GM19240 (cell line): ENCODE measurements around the gene MRPL17.

Experiments used
- DNase-seq: peaks from one replicate; pipeline ENCODE4 v3.0.0; 2011; ENCODE audit warnings: low spot score; ENCODE audit not compliant: insufficient read length

Gene MRPL17

DNA sequence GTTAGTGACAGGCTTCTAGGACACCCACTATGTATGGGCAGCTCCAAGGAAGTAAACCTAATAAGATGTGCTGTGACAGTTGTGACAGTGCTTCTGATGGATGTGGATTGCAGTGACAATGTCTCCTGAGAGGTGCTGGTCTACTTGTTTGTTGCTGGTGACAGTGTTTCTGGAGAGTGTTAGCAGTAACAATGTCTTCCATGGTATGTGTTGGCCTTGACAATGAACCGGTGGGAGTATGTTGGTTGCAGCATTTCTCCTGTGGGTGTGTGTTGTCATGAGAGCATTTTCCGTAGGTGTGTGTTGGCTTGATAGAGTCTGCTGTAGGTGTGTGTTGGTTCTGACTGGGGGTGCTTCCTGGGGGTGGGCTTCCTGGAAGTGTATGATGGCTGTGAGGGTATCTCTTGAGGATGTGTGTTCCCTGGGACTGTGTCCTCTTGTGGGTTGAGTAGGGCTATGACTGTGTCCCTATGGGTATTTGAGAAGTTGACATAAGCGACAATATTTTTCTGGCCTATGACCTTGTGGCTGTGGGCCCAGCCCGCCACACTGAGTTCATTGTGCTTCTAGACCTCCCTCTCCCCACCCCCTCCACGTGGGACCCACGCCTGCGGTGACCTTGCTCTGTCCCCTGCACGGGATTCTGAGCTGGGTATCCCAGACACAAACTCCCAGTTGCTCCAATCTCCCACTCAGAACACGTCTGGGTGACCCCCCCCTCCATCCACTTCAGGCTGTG lies 28.7 kb downstream of the MRPL17 start:
- no peak for DNase-seq

DNA sequence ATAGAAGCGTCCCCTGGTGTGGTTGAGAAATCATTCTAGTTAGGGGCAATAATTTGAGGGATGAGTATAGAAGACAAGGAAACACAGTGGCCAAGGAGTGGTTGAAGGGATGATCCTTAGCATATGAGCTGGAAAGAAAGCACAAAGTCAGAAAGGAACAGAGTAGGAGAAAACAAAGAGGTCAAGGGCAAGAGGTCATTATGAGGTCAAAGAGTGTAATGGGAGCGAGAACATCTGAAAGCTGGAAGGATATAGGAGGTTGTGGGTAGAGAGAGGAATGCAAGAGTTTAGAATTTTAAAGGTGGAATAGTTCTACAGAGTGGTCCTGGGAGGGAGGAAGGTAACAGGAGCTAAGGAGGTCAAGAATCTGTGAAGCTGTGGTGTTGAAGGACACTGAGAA lies 29.5 kb downstream of the MRPL17 start:
- DNase-seq = no peak

DNA sequence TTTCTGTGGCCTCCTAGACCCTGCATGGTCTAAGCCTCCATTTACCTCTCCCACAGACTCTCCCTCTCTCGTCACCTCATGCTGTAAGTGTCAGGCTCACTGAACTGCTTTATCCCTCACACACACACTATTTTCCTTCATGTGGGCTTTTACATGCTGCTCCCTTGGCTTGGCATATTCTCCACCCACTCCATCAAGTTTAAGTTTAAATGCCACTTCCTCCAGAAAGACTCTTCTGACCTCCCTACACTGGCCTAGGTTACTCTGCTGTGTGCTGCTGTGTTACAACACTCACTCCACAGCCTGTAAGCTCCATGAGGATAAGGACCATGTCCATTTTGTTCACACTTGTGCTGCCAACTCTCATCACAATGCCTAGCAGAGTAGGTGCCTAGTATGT lies 30.0 kb downstream of the MRPL17 start:
- DNase-seq = no peak

DNA sequence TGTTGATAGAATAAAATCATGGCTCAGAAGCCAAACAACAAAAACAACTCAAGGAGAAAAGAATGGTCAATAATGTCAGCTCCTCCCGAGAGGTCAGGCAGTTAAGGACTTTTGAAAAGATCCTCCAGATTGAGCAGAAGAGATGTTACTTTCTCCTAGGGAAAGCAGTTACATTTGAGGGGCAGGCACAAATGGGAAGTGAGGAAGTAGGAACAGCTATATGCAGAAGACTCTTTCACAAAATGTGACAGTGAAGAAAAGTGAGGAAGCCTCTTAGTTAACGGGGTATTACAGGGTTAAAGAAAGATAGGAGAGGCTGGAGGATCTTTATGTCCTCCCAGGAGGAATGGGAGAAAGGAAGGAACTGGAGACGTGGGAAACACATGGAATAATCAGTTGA lies 31.0 kb downstream of the MRPL17 start:
- no peak for DNase-seq

DNA sequence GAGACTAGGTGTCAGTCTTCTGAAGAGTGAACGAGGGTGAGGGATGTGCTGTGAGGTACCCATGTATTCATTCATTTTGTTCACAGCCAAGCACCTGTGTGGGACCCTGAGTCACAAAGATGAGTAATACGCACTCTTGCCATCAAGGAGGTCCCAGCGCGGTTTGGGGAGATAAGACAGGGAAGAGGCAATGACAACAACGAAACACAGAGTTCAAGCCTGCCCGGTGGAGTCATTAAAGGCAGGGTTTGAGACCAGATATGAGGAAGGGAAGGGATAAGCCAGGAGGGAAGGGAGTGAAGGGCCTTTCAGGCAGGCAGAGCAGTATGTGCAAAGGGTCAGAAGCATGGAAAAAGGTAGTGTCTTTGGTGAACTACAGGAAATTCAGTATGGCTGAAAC lies 32.2 kb downstream of the MRPL17 start:
- no peak for DNase-seq

DNA sequence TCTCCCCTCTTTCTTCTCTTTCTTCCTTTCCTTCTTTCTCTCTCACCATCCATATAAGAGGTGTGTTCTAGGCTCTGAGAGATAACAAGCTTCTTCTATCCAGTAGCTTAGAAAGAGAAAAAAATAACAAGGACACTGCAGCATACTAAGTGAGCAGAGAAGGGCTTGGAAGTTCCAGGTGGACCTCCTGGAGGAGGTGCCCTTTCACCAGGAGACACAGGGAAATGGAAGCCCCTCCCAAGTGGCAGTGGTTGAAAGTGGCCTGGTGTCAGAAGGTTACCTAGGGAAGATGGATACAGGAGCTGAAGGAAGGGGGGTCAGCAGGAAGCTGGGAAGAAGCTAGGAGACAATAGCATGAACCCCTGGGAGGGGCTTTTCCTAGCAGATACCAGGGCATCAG lies 33.0 kb downstream of the MRPL17 start:
- DNase-seq = no peak

DNA sequence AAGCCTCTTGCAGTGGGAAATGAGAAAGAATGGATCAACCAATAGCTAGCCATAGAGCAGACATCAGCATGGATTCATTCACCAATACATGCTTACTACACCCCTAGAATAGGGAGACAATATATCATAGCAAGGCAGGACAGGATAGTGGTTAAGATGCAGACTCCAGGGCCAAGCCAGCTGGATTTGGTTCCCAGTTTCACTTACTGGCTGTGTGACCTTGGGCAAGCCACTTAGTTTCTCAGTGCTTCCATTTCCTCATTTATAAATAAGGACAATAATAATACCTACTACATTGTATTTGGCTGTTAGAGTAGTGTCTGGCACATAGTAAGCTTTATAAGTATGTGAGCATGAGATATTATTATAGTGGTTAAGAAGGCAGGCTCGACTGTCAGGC lies 34.6 kb downstream of the MRPL17 start:
- no peak for DNase-seq

DNA sequence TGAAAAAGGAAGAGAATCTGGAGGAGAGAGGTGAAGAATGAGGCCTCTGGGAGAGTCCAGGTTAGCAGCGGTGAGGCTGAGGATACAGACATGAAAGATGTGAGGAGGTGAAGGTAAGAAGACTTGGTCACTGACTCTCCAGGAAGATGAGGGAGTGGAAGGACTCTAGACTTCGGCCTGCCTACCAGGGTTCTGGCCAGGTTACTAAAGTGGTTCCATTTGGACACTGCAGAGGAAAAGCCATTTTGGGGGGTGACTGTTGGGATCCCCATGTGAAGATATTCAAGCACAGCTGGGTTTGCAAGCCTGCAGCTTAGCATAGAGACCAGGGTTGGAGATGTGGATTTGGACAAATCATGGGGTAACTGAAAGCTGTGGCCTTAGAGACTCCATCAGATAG lies 35.3 kb downstream of the MRPL17 start:
- DNase-seq = no peak

DNA sequence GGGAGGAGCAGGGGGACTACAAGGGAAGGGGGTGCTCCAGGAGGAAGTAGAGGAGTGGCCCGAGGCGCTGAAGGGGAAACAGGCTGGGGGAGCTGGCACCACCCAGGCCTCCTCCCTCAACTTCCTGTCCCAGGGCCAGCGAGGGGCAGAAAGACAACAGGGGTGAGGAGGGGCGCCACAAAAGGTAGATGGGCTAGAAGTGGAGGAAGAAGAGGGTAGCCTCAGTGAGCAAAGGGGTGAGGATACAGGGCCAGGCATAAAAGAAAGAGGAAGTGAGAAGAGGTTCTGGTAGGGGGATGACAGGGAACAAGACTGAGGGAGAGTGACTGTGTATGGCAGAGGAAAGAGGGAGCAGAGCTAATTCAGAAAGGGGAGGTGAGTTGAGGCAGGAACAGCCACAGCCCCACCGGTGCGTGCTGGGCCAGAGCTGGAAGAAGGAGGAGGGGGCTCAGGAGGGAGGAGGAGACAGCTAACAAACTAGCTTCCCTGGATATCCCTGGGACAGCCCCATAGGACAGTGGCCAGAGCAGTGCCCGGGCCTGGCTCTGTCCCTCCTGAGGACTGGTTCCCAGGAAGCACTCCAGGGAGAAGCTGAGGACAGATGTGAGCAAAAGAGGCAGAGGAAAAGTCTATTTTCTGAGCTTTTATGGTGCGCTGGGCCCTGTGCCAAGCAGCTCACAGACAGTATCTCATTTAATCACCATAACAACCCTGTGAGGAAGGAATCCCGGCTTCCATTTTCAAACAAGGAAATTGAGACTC lies 36.0 kb downstream of the MRPL17 start:
- peak; percentile 74 for DNase-seq

DNA sequence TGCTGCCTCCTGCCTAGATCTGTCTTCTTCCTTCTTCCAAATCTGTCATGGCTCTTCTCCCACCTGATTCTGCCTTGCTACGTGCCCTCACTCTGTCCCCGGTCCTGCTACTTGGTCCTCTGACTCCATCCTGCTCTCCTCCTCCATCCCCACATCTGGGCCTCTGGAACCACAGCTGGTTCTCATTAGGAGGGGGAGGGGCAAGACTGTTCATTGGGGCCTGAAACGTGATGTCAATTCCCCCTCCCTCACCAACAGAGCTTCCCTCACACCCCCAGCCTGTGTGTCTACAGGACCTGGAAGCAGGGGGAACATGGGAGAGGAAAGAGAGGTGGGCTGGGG lies 36.6 kb downstream of the MRPL17 start:
- DNase-seq = no peak

DNA sequence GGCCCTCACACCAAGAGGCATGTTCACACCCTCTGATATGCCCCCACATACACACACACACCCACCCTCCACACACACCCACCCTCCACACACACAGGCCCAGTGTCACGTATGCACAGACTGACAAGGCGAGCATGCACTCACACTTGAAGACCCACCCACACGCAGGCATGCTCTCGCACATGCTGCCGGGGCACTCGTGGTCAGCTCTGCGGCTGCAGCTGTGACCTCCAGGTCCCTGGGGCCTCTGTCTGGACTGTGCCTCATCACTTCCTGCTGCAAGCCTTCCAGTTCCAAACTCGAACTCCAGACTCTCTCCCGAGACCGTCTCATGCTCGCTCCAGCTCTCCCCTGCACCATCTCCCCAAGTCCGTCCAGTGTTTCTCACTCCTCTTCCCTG lies 37.1 kb downstream of the MRPL17 start:
- DNase-seq = no peak

DNA sequence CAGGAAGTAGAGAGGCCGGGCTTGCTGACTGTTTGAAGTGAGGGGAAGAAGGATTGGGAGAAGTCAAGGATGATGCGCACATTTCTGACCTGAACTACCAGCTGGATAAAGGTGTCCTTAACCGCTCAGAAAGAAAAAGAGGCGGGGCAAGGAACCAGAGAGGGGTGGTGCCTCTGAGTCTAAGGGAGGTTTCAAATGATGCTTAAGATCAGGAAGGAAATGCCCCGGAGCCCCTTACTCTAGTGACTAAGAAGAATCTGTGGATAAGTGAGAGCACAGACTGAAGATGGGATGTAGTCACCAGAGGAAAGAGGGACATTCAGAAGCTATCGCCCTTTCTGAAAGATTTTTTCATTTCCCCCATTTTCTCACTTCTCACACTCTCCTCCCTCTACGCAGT lies 40.2 kb downstream of the MRPL17 start:
- DNase-seq = no peak

DNA sequence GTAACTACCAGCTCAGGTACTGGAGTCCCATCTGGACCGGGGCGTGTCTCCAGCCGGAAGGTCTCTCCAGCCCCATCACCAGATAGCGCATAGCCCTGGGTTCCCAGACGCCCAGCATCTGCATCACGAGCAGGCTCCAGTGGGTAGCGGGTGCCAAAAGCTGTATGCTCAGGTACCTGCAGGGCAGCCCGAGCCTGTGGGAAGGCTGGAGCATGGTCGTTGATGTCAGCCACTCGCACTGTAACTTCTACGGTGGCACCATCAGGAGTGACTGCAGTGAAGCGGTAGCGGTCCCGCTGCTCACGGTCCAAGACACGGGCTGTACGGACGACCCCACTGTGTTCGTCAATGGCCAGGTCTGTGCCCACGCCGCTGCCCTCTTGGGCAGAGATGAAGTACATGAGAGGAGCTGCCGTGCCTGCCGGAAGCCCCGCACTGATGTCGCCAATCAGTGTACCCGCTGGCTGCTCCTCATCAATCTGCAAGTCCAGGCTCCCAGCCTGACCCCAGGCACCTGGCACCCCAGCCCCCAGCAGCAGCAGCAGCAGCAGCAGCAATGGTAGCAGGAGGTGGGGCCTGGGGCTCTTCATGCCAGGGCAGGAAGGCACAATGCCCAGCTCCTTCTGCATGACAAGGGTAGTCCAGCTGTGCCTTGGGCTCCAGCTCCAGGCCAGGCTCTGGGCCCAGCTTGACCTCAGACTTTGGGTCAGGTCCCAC lies 42.0 kb downstream of the MRPL17 start:
- no peak for DNase-seq

DNA sequence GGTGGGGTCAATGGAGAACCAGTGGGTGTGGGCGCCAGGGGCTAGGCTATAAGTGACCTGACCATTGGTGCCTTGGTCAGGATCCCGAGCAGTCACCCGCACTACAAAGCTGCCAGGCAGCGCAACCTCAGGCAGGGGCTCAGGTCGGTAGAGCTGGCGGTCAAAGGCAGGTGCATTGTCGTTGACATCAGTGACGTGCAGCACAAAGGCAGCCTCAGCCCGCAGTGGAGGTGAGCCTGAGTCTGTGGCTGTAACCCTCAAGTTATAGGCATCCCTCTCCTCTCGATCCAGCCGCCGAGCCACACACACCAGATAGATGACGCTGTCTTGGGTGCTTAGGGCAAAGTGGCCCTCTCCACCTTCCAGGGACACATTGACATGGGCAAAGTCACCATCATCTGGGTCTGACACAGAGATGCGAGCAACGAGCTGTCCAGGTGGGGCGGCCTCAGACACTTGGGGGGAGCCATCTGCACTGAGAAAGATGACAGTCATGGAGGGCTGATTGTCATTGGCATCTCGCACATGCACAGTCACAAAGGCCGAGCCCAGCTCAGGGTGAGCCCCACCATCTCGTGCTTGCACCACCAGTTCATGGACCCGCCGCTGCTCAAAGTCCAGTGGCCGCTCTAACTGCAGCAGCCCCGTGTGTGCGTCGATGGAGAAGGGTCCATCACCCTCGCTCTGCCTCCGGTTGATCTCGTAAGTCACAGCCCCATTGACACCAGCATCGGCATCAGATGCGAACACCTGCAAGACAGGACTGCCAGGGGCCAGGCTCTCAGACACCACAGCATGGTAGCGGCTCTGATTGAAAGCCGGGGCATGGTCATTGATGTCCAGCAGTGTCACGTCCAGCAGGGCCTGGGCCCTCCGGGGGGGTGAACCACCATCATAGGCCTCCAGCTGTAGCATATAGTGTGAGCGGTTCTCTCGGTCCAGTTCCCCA lies 42.8 kb downstream of the MRPL17 start:
- no peak for DNase-seq

DNA sequence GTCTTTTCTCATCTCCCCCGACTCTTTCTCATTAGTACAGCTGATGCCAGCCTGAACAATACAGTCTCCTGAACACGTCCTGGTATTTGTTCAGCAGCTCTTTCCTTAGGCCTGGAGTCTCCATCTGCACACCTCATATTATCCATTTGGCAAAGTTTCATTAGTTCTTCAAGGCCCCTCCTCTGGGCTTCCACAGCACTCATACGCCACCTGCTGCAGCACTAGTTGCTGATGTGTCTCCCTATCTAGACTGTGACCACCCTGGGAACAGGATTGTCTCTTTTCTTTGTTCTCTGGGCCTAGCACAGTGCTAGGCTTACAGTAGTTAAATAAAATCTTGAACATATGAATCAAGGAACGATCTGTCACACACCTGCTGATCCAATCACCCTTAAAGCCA lies 44.7 kb downstream of the MRPL17 start:
- DNase-seq = no peak

DNA sequence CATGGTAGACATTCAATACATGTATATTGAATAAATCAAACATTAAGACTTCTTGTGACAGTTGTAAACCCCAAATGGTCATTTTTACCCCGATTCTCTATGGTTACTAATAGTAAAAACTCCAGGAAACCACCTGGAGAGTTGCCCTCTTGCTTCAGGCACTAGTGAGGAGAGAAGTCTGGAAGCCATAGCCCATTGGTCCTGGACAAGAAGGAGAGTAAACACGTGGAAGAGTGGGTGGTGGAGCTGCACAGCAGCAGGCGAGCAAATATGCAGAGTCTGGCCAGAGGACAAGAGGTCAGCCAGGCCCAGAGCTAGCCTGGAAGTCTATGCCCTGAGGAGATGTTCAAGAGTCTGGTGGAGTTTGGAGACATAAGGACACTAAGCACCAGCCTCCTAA lies 45.3 kb downstream of the MRPL17 start:
- DNase-seq = no peak

DNA sequence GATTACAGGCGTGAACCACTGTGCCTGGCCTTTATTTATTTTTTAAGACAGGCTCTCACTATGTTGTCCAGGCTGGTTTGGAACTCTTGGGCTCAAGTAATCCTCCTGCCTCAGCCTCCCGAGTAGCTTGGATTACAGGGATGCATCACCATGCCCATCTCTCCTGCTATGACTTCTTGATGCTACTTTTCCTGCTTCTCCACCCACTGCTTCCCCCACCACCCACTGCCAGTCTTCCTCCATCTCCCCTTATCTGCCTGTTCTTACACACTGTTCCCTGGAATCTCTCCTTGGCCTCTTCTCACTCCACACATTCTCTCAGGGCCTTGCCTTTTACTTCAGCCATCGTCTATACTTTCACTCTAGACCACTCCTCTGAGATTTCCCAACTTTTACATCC lies 46.7 kb downstream of the MRPL17 start:
- DNase-seq = no peak

DNA sequence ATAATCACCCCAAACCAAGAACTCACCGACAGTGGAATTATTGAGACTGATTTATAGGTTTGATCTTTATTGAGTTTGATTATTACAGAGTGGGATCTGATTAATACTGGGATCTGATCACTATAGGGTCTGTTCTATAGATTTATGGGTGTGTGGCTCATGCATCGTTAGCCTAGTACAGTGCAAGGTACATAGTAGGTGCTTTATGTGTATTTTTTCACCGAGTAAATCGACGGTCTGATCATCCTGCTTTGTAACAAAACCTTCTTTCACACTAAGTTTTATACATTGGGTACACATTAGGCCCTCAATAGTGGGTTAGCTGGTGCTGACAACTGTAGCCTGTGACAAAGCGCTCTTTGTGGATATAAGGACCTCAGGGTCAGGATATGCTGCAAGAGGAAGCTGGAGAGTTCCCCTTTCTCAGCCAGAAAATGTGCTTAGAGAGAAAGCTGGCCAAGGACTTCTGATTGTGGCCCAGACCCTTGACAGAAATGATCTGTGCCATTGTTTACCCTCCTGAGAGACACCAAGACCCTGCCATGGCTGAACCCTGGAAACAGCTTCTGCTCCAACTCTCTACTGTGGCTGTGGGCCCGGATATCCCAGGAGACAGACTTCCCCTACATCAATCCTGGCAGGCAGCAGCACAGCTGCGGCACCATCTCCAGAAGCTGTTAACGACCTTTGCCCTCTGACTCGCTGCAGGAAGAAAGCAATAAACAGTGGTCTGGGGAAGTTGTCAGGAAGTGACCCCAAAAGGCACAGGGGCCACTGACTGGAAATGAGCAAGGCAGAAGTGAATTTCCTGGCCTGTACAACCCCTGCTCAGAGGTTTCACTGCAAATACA lies 47.8 kb downstream of the MRPL17 start:
- no peak for DNase-seq

DNA sequence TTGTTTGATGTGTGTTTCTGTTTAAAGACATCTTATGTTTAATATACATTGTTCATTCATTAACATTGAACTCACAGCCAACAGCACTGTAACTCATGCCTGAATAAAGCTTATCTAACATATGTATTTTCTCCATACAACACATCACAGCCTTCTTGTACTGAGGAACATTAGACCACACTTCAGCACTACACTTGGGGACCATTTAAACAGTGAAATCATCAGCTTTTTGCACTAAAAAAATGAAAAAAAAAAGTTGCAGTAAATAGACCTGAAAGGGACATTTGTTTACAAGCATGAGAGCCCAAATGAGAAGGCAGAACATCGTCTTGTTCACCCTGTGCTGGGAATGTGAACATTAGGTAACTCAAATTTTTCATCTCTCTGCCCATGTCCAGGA lies 48.6 kb downstream of the MRPL17 start:
- DNase-seq = no peak
